Midbrain (tissue), 1 donor: ENCODE data around the gene DAND5.
"Not testable (repeated sequence)": the region's sequence is repeated elsewhere in the genome, so short reads cannot be mapped to it uniquely, and the experiment has no call there.

Experiments
- DNase-seq: peaks from one replicate; lab custom pipeline; 2025; lab: John Stamatoyannopoulos, UW

Gene DAND5

DNA sequence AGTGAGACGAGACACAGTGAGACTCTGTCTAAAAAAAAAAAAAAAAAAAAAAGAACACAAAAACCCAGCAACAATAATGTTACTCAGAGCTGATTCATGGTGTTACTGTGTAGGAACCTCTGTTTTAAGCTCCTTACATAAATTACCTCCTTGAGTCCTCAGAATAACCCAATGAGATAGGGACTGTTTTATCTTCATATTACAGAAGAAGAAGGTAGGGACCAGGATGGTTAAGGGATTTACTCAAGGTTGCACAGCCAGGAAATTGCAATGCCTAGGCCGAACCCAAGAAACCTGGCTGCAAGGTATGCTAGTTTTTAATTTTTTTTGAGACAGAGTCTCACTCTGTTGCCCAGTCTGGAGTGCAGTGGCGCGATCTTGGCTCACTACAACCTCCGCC lies 1.5 kb upstream of the DAND5 start:
- no peak for DNase-seq

DNA sequence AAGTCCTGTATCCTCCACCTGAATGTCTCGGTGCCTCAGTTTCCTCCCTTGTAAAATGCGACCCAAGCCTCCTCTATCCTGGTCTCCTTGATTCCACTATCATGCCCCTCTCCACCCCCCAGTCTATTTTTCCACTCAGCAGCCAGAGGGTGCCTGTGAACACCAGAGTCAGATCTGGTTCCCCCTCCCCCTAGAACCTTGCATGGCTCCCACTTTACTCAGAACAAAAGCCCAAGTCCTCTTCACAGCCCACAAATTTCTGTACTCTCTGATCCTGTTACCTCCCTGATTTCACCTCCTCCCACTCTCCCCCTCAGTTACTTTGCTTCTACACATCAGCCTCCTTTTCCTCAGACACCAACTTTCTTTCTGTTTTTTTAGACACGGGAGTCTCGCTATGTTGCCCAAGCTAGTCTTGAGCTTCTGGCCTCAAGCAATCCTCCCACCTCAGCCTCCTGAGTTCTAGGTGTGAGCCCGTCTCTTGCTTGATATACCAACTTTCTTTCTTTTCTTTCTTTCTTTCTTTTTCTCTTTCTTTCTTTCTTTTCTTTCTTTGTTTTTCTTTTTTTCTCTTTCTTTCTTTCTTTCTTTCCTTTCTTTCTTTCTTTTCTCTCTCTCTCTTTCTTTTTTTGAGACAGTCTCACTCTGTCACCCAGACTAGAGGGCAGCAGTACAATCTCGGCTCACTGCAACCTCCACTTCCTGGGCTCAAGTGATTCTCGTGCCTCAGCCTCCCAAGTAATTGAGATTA lies 869 bp downstream of the DAND5 start:
- DNase-seq, result no peak

DNA sequence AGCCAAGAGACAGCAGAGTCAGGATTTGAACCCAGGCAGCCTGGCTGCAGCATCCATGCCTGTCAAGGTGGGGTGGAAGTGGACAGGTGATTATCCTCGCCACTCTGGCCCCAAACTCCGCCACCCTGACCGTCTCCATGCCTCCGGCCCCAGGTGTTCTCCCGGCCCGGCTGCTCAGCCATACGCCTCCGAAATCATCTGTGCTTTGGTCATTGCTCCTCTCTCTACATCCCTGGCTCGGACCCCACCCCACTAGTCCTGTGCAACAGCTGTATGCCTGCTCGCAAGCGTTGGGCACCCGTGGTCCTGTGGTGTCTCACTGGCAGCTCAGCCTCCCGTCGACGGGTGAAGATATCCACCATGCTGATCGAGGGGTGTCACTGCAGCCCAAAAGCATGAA lies 3.9 kb downstream of the DAND5 start:
- no peak for DNase-seq

DNA sequence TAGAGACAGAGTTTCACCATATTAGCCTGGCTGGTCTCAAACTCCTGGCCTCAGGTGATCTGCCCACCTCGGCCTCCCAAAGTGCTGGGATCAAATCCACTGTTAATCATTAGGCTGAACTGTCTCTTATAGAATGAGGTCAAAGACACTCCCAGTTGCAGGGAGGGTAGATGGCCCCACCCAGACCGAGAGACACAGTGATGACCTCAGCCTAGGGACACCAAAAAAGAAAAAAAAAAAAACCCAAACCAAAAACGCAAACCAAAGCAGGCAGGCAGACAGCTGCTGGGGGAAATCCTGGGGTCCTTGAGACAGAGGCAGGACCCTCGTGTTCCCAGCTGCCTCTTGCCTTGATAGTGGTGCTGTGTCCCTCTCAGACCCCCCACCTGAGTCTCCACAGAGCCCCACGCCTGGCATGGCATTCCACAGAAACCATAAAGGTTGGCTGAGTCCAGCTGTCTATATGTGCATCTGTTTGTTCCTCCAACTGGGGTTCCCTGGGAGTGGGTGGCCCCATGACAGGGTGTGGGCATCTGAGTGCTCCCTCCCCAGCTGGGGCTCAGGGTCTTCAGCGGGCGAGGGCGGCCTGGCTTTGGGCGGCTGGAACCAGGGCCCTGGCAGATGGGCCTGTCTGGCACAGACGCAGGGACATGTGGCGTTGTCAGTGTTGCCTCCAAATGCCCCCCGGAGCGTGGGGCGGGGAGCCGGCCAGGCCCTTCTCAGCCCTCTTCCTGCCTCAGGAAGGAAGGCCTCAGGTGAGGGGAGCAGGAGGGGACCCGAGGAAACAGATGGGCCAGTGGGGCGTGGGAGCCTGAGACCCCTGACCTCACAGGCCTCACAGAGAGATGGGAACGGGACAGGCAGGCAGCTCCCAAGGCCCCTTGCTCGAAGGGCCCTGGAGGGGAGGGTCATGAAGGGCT lies 5.2 kb downstream of the DAND5 start:
- DNase-seq, result no peak

DNA sequence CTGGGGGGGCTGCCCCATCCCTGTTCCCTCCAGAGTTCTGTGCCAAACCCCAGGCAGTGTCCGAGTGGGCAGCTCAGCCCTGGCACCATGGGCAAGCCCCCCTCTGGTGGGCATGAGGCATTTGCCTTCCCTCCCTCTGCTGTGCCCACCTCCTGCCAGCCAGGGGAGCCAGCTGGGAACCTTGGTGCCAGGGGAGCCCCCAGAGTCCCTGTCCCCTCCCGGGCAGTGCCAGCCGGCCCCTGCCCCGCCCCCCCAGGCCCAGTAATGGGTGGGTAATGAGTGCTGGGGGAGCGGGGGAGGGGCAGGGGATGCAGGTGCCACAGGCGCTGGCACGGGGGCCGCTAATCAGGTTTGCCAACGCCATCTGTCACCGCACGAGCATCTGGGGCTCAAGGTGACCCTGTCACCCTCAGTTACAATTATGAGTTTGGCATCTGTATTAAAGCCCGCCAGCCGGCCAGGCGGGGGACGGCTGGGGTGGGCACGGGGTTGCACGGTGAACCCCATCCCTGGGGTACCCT lies 5.9 kb downstream of the DAND5 start:
- no peak for DNase-seq

DNA sequence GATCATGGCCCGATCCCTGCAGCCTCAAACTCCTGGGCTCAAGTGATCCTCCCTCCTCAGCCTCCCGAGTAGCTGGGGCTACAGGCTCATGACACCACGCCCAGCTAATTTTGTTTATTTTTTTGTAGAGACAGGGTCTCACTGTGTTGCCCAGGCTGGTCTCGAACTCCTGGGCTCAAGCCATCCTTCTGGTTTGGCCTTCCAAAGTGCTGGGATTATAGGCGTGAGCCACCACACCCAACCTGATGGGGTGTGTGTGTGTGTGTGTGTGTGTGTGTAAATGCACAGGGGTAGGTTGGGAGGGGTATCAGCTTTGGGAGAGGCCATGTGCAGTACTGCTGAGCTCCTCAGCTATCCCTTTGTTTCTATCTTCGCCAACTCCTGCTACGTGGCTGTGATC lies 6.7 kb downstream of the DAND5 start:
- not testable (repeated sequence) for DNase-seq

DNA sequence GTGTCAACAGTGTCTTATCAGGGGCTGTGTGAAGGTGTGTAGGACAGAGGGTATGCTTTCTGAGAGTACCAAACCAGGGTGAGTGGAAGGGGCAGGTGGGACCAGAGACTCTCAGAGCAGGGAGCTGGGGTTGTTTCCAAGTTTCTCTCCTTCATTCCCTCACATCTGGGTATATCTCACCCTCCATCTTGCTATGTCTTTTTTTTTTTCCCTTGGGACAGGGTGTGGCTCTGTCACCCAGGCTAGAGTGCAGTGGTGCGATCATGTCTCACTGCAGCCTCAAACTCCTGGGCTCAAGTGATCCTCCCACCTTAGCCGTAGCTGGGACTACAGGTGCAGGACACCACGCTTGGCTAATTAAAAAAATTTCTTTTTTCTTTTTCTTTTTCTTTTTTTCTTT lies 10.6 kb downstream of the DAND5 start:
- DNase-seq, result no peak

DNA sequence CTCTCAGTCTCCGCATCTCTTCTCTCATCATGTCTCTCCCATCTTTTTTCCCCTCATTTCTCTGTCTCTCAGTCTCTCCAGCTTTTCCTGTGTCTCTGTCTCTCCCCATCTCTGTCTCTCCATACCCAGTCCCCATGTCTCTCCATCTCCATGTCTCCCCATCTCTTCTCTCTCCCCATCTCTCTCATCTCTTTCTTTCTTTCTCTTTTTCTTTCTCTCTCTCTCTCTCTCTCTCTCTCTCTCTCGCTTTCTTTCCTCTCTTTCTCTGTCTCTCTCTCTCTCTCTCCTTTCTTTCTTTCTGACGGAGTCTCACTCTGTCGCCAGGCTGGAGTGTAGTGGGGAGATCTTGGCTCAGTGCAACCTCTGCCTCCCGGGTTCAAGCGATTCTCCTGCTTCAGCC lies 13.3 kb downstream of the DAND5 start:
- no peak for DNase-seq

DNA sequence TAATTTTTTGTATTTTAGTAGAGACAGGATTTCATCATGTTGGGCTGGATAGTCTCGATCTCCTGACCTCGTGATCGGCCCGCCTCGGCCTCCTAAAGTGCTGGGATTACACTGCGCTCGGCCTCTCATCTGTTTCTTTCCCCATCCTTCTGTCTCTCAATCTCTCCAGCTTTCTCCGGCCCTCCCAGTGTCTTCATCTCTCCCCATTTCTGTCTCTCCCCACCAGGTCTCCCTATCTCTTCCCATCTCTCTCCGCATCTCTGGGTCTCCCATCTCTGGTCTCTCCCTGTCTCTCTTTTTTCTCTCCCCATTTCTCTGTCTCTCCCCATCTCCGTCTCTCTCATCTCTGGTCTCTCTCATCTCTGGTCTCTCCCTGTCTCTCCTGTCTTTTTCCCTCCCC lies 13.7 kb downstream of the DAND5 start:
- DNase-seq, result no peak

DNA sequence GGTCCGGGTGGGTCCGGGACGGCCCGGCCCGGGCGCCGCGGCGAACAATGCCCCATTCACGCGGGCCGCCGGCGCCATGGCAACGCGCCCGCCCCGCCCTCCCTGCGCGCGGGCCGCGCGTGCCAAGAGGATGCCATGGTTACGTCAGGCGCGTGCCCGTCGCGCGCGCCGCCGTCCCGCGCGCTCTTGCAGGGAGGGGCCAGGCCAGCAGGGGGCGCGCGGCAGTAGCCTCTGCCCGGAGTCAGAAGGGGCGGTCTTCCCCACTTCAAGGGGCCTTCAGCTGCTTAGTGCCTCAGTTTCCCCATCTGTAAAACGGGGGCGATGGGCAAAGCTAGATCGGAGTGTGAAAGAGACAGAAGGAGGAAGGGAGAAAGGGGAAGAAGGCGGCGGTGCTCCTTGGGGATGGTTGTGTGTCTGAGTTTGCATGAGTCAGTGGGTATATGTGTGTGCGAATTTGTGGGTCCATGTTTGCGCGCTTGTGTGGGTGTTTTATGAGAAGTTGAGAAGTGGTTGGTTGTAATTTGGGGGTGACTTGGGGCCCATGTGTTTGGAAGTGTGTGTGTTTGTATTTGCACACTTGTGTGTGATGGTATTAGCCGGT lies 14.3 kb downstream of the DAND5 start:
- DNase-seq, result peak; percentile 83

DNA sequence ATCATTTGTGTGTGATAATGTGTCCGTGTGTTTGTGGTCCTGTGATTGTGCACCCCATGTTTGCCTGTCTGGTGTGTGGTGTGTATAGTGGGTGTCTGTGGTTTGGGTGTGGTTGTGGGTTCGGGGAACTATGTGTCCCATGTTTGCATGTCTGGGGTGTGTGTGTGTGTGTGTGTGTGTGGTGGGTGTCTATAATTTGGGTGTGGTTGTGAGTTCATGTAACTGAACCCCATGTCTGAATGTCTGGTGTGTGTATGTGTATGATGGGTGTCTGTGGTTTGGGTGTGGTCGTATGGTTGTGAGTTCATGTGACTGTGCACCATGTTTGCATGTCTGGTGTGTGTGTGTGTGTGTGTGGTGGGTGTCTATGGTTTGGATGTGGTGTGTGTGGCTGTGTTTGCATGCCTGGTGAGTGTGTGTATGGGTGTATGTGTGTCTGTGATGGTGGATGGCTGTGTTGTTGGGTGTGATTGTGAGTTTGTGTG lies 14.8 kb downstream of the DAND5 start:
- DNase-seq, result no peak

DNA sequence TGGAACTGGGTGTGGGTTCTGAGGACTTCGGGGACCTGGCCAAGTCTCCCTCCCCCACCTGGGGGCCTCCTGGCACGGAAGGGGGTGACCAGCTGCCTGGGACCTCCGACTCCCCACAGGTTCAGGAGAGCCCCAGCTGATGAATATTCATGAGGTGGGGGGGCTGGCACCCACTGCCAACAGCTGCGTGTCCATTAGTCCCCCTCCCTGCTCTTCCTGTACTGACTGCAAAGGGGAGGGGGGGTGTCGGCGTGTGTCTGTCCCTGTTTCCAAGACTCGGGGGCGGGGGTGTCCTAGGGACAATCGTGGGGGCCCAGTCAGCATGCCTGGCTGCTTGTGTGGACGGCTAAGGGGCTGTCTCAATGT lies 15.3 kb downstream of the DAND5 start:
- no peak for DNase-seq

DNA sequence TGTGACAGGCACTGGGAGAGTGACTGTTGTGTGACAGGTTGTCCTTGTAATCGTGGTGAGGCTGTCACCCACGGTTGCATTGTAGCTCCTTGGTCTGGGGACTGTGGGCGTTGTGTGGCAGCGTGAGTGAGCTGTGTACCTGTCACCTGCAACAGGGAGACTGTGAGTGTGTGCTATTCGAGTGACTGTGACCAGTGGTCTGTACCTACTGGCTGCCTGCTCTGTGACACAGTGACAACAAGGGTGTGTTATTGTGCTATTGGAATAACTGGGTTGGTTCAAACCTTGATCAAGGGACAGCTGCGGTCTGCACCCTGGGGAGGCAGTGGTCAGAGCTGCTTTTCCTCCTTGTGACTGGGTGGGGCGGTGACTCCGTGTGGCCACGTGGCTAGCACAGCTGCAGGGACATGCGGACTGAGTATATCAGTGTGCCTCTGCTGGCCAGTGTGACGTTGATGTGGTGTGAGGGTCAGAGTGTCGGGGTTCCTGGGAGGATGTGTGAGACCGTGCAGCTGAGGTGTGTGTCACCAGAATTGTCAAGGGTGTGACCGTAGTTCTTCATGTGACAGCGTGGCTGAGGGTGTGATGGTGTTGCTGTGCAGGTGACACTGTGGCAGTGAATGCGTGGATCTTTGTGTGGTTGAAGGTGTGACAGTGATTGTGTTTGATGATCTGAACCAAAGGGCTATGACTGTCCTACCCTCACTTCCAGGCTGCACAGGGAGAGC lies 15.8 kb downstream of the DAND5 start:
- peak; percentile 81 for DNase-seq

DNA sequence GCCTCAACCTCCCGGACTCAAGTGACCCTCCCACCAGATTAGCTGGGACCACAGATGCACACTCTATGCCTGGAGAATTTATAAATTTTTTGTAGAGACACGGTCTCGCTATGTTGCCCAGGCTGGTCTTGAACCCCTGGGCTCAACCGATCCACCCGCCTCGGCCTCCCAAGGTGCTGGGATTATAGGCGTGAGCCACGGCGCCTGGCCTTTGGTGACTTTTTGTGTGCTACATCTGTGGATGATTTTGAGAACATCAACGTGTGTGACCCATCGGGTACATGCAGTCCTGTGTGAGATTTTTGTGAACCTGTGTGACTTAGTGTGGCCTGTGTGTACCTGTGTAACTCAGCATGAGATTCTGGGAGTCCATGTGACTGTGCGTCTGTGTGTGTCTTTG lies 17.4 kb downstream of the DAND5 start:
- DNase-seq, result no peak

DNA sequence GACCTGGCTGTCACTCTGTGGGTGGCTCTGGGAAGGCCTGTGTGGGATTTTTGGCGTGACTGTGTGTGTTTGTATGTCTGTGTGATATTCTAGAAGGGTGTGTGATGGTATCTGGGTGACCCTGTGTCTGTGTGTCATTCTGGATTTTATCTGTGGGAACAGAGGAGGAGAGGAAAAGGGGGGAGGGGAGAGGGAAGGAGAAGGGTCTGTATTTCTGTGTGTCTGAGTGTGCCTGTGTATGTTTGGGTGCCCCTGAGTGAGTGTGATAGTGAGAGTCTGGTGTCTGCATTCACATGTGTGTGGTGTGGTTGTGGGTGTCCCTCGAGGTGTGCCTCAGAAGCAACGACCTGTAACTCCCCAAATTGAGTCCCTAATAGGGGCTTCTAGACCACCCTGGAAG lies 17.8 kb downstream of the DAND5 start:
- DNase-seq, result no peak

DNA sequence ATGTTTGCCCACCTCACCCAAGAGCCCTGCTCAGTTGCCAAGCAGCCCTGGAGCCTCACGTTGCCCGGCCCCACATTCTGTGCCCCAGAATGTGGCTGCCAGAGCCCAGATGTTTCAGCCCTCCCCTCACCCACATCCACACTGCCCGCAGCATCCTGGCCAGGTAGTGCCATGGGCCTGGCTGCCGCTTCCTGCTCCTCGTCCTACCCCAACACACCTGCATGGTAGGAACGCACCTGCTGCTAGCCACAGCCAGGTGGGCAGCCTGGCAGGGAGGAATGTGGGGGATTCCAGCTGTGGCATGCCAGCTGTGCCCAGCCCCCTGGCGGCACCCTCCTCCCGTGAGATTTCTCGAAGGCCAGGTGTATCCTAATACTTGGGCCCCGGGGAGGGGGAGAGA lies 18.4 kb downstream of the DAND5 start:
- no peak for DNase-seq

DNA sequence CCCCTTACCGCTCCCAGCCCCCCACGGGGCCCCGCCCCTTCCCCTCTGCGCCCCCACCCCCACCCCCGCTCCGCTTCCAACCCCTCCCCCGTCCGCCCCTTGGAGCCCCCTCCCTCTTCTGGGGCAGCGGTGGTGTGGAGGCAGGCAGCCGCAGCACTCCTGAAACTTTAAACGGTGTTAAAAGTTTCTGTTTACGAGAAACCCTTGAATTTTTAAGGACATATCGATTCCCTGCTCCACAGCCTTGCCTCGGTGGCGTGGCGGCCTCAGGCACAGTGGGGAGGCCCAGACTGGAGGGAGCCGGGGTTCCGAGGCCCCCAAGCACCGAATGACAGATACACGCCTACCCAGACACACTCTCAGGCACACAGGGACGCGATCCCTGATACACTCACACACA lies 21.1 kb downstream of the DAND5 start:
- no peak for DNase-seq

DNA sequence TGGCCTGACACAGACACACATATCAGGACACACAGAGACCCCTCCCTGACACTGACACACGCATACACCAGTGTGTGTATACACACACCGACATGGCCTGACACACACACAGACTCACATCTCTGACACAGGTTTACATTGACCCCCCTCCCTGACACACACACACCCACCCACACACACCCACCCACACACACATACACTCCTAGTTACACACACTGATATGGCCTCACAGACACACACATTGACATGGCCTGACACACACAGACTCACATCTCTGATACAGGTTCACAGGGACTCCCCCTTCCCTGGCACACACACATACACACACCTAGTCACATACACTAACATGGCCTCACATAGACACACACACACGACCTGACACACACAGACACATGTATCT lies 21.5 kb downstream of the DAND5 start:
- DNase-seq, result no peak

DNA sequence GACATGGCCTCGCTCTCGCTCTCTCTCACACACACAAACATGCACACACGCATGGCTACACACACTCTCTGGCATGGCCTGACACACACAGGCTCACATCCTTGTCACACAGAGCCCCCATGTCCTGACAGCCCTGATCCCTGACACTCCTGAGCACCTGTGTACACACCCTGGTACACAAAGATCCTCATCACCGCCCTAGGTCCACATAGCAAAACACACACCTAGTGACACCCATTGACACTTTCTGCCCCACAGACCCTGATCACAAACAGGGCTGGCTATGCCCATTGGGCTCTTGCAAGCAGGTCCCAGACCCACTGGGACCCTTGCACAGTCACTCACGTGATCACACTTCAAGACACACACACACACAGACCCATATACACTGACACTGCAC lies 21.9 kb downstream of the DAND5 start:
- DNase-seq, result no peak

DNA sequence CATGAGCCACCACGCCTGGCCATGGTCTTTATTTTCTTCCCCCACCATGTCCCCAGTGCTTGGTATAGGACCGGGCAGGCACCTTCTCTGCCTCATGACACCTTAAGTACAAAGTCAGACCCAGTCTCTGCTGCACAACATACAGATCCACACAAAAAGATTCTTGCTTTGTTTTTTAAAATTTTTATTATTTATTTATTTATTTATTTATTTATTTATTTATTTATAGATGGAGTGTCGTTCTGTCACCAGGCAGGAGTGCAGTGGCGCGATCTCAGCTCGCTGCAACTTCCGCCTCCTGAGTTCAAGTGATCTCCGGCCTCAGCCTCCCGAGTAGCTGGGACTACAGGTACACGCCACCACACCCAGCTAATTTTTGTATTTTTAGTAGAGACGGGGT lies 23.4 kb downstream of the DAND5 start:
- no peak for DNase-seq

DNA sequence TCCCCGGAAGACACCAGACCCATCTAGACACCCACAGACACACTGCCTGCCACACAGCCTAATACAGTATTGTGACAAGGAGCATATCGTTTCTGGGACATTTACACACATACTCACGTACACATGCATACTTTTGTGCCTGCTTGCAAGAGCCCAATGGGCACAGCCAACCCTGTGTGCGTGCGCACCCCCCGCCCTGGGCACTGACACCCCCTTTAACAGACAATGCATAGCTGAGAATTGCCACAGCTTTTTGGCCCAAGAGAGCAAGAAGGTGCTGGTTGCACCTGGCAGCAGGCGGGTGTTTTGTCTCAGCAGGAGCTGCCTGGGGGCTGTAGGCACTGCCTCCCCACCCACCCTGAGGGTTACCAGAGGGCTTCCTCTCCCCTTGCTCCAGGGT lies 24.2 kb downstream of the DAND5 start:
- no peak for DNase-seq
